ENCODE measurements around the gene NTHL1. TPM values are rescaled to one million over a fixed set of nuclear protein-coding genes. Genes with fewer than 3 reads are reported as not detected.
A peak's percentile ranks its signal among the peaks of the same experiment; 100 is the strongest.

The NTHL1 gene
- total RNA-seq, 4 donors from 2014 or later = 6.1 to 38.7 (median 25.0) TPM

GRCh38 chr16:2046893-2047329 lies 723 bp downstream of the NTHL1 start:
- DNase-seq = no peak

GRCh38 chr16:2045965-2046892 lies 1.4 kb downstream of the NTHL1 start:
- H3K27me3 ChIP-seq = no peaks in the 10 kb centered on the region
- WGBS, 2 donors = 90% methylated on average over 12 to 21 of the region's 21 CpGs
- DNase-seq = no peak
- peaks cover 36 to 53% of the 10 kb centered on the region in 2 donors for H3K4me1 ChIP-seq
- TF ChIP-seq POLR2A (IDR thresholded peaks at IDR 0.05) = no peak
- no peak for TF ChIP-seq CTCF (IDR thresholded peaks at IDR 0.05)
- peaks cover 0 to 5% of the 10 kb centered on the region in 2 donors for H3K36me3 ChIP-seq
- intact Hi-C loops (cut with DNase I) = loop anchor here (2.0 kb wide), 1 partner anchor 19 kb away; the partner anchor contains the start of gene NHERF2
- H3K4me3 ChIP-seq (replicated peaks in 1 of 3) = no peak overlapping the region
- H3K9me3 ChIP-seq = no peaks in the 10 kb centered on the region
- peak overlapping the region in 2 of 3 donors; percentile 66 to 77 for H3K27ac ChIP-seq

More at GRCh38 chr16:2046893-2047329, 723 bp downstream of the NTHL1 start:
- peak overlapping the region; percentile 11 to 77 (median 66) for H3K27ac ChIP-seq
- TF ChIP-seq CTCF (IDR thresholded peaks at IDR 0.05) = no peak
- TF ChIP-seq POLR2A (IDR thresholded peaks at IDR 0.05) = no peak
- no peaks in the 10 kb centered on the region for H3K9me3 ChIP-seq
- H3K36me3 ChIP-seq = peaks cover 0 to 5% of the 10 kb centered on the region in 2 donors
- peak overlapping the region in 2 of 3 donors; percentile 36 to 96 for H3K4me3 ChIP-seq (replicated peaks in 1 of 3)
- peaks cover 29 to 47% of the 10 kb centered on the region in 2 donors for H3K4me1 ChIP-seq
- no peaks in the 10 kb centered on the region for H3K27me3 ChIP-seq
- WGBS, 2 donors = 23 to 38% methylated on average over 3 to 8 of the region's 8 CpGs
- intact Hi-C loops (cut with DNase I) = no loop called here

- no peak for DNase-seq
- 85 to 93% methylated on average over 3 to 22 of the region's 22 CpGs for WGBS, 2 donors
- intact Hi-C loops (cut with DNase I) = loop anchor here (2.0 kb wide), 1 partner anchor 18 kb away; the partner anchor contains the start of gene NHERF2
- peaks cover 45 to 70% of the 10 kb centered on the region in 2 donors for H3K4me1 ChIP-seq
- peak overlapping the region in 2 of 3 donors; percentile 5 to 82 for H3K27ac ChIP-seq
- TF ChIP-seq CTCF (IDR thresholded peaks at IDR 0.05) = no peak
- no peak for TF ChIP-seq POLR2A (IDR thresholded peaks at IDR 0.05)
- H3K4me3 ChIP-seq (replicated peaks in 1 of 3) = no peak overlapping the region
- no peaks in the 10 kb centered on the region for H3K9me3 ChIP-seq
- H3K27me3 ChIP-seq = no peaks in the 10 kb centered on the region
- H3K36me3 ChIP-seq = no peaks in the 10 kb centered on the region
Measured at GRCh38 chr16:2044541-2044940, 3.1 kb downstream of the NTHL1 start.

GRCh38 chr16:2043667-2044451 lies 3.8 kb downstream of the NTHL1 start:
- no peak overlapping the region for H3K4me3 ChIP-seq (replicated peaks in 1 of 3)
- no peak for TF ChIP-seq POLR2A (IDR thresholded peaks at IDR 0.05)
- no peak for TF ChIP-seq CTCF (IDR thresholded peaks at IDR 0.05)
- no peaks in the 10 kb centered on the region for H3K36me3 ChIP-seq
- WGBS, 2 donors = 78 to 95% methylated on average over 12 to 16 of the region's 26 CpGs
- peaks cover 45 to 73% of the 10 kb centered on the region in 2 donors for H3K4me1 ChIP-seq
- no peaks in the 10 kb centered on the region for H3K27me3 ChIP-seq
- H3K27ac ChIP-seq = peak overlapping the region in 2 of 3 donors; percentile 82 to 97
- DNase-seq = peak in 1 of 2 donors; percentile 56
- H3K9me3 ChIP-seq = no peaks in the 10 kb centered on the region
- intact Hi-C loops (cut with DNase I) = loop anchor here (2.0 kb wide), 1 partner anchor 17 kb away; the partner anchor contains the start of gene NHERF2
